ENCODE data around the gene NPAT.

The NPAT gene

DNA sequence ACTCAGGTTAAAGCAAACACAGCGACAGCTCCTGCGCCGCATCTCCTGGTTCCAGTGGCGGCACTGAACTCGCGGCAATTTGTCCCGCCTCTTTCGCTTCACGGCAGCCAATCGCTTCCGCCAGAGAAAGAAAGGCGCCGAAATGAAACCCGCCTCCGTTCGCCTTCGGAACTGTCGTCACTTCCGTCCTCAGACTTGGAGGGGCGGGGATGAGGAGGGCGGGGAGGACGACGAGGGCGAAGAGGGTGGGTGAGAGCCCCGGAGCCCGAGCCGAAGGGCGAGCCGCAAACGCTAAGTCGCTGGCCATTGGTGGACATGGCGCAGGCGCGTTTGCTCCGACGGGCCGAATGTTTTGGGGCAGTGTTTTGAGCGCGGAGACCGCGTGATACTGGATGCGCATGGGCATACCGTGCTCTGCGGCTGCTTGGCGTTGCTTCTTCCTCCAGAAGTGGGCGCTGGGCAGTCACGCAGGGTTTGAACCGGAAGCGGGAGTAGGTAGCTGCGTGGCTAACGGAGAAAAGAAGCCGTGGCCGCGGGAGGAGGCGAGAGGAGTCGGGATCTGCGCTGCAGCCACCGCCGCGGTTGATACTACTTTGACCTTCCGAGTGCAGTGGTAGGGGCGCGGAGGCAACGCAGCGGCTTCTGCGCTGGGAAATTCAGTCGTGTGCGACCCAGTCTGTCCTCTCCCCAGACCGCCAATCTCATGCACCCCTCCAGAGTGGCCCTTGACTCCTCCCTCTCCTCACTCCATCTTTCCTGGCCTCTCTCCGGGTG, at the start of gene NPAT, which contains the start of gene ATM:
Gene NPAT (minus strand): TSS at position 65 of the 774 bp plus-strand sequence. CDS start 102 bp downstream, outside the sequence.
Gene ATM (plus strand): TSS at position 494 of the 774 bp plus-strand sequence. CDS start 4,558 bp downstream, outside the sequence.
- peak; percentile 98 for DNase-seq (ENCODE audit: low read depth)

DNA sequence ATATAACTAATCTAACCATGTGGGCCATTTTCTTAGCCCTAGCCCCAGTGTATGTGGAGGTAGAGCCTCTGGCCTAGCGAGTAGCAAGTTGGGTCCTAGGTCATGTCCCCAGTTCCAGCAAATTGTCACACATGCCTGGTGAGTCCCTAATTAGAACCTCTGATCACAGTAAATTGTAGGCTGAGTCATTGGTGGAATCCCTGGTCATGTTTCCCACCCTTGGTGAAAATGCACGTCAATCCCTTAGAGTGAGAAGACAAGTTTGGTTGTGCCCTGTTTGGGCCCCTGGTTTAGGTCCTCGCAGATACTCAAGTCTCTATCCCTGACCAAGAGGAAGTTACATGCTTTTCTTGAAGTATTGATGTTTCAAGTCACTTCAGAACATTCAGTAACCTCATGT, 47.1 kb upstream of the NPAT start:
- no peak for DNase-seq (ENCODE audit: low read depth)

DNA sequence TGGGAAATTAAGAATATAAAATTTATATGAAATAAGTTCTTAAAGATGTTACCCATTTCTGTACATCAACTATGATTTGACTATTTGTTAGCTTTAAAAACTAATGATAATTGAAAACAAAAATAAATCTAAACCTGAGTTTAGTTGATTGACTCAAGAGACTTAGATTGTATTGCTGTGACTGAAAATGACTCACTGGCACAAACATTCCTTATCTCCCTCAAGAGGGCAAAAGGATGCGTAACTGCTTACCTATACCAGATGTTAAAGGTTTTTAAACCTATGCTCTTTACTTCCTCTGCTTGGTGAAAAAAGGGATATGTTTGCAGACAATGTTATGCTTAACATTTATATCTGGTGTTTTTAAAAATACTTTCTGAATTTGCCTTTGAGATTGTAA, 30.7 kb upstream of the NPAT start:
- no peak for DNase-seq (ENCODE audit: low read depth)

DNA sequence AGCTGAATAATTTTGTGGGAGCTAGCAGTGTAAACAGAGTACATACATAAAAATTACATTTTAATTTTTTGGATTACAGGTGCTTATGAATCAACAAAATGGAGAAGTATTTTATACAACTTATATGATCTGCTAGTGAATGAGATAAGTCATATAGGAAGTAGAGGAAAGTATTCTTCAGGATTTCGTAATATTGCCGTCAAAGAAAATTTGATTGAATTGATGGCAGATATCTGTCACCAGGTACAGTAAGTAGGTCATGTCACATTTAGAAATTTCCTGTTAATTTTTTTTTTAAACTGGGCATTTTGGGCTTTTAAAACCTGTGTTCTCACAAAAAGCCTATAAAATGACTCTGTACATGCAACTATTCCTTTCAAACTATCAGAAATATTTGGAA, 24.4 kb upstream of the NPAT start:
- DNase-seq (ENCODE audit: low read depth): no peak

DNA sequence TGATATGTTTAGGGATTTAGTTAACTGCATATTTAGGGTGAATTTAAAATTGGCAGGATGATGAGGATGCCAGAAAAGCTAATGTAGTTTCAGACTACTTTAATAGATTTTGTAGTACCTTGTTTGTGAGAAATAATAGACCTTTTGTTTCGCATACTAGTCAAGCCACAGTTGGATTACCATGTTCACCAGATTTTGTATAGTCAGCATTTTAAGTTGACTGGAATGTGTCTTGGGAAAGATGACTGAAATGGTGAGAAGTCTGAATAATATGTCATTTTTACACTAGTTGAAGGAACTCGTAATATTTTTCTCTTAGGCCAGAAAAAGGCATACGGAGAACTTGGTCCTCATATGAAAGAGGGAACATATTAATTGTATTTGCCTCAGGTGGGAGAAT, 23.9 kb upstream of the NPAT start:
- no peak for DNase-seq (ENCODE audit: low read depth)

DNA sequence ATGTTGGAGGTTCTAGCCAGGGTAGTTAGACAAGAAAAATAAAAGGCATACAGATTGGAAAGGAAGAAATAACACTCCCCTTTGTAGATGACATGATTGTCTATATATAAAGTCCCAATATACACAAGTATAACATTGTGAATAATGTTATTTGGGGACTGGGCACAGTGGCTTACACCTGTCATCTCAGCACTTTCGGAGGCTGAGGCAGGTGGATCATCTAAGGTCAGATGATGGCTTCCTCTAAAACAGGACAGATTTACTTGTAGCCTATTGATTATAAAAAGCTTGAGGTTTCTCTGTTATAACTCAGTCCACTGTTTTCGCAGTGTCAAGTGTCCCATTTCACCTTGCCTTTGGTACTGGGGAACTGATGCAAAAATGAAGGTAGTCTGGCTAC, 20.0 kb upstream of the NPAT start:
- no peak for DNase-seq (ENCODE audit: low read depth)

DNA sequence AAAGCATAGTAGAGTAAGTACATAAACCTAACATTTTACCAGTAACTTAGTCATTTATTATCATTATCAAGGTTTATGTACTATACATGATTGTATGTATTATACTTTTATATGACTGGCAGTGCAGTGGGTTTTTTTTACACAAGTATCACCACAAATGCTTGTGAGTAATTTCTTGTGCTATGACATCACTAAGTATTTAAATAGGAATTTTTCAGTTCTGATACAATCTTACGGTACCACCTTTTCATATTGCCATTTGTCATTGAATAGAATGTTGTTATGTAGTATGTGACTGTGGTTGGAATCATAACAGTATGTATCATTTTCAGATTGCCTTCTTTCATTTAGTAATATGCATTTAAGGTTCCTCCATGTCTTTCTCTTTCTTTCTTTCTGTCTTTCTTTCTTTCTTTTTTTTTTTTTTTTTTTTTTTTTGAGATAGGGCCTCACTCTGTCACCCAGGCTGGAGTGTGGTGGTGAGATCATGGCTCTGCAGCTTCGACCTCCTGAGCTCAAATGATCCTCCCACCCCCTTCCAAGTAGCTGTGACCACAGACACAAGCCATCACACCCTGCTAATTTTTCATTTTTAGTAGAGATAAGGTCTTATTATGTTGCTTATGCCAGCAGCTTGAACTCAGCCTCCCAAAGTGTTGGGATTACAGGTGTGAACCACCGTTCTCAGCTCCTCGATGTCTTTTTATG, 19.0 kb upstream of the NPAT start:
- DNase-seq (ENCODE audit: low read depth): no peak

DNA sequence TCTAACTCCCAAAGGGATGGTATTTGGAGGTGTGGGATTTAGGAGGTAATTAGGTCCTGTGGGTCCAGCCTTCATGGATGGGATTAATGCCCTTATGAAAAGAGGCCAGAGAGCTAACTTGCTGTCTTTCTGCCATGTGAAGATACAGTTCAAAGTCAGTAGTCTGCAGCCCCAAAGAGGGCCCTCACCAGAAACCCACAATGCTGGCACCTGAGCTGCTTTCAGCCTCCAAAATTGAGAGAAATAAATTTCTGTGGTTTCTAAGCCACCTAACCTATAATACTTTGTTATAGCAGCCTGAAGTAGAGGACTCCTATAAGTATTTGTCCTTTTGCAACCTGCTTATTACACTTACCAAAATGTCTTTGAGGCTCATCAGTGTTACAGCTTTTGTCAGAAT, 16.6 kb upstream of the NPAT start:
- DNase-seq (ENCODE audit: low read depth): no peak

DNA sequence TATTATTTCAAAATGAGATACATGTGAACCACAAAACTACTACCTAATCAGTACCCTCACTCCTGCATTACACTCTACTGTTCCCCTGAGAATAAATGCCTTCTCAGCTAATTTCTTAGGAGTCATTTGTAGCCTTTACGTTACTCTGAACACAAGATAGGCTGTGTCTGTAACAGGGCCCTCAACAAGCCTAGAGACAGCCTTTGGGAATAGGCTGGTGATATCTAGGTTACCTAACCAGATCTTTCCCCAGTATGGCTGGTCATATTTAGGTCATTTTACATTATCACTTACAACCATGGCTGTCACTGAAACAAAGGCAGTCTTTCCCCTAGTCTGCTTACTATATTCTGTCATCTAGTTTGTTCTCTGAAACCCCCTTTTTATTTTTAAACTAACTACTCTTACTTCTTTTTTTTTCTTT, 14.6 kb upstream of the NPAT start:
- DNase-seq (ENCODE audit: low read depth): no peak

DNA sequence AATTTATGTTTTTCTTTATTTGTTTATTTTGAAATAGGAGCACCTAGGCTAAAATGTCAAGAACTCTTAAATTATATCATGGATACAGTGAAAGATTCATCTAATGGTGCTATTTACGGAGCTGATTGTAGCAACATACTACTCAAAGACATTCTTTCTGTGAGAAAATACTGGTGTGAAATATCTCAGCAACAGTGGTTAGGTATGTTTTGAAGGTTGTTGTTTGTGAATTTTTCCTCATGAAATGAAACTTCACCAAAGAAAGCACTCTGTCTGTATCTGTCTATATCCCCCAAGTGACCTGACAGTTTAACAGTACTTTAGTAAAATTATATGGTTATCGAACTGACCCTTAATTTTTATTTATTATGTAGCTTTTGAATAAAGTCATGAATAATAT, 13.2 kb upstream of the NPAT start:
- no peak for DNase-seq (ENCODE audit: low read depth)

DNA sequence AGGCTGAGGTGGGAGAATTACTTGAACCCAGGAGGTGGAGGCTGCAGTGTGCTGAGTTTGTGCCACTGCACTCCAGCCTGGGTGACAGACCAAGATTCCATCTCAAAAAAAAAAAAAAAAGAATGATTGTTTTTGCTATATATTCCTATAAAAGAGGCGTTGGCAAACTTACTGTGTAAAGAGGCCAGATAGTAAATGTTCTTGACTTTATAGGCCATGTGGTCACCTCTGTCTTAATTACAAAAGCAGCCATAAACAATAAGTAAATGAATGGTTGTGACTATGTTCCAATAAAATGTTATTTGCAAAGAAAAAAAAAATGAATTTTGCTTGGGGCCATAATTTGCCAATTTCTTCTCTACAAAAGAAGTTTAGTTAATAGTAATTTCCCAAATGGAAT, 12.8 kb upstream of the NPAT start:
- no peak for DNase-seq (ENCODE audit: low read depth)

DNA sequence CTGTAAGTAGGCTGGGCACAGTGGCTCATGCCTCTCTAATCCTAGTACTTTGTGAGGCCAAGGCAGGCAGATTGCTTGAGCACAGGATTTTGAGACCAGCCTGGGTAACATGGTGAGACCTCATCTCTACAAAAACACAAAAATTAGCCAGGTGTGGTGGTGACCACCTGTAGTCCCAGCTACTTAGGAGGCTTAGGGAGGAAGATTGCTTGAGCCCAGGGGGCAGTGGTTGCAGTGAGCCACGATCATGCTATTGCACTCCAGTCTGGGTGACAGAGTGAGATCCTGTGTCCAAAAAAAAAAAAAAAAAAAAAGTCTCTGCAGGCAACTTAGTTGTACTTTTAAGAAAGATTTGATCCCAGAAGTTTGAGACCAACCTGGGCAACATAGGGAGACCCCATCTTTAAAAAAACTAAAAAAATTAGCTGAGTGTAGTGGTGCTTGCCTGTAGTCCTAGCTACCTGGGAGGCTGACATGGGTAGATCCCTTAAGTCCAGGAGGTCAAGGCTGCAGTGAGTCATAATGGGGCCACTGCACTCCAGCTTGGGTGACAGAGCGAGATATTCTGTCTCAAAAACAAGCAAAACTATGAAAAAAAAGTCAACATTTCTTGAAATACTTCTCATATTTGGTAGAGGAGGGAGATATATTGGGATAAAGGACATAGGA, 11.0 kb upstream of the NPAT start:
- DNase-seq (ENCODE audit: low read depth): no peak

DNA sequence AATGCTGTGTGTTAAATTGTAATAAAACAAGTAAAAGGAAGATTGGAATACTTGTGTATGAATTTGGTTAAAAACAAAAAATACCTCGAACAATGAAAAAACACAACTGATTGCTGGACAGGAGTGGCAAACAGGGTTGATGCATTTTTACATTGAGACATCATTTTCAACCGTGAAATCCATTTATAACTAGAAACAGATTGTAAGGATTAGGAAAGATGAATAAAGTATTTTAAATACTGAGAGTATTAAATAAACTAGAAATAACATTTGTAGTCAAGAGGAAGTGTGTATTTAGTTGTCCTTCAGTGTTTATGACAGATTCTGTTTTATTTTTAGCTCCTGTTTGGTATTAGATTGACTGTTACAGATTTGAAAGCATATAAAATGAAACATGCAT, 5.8 kb upstream of the NPAT start:
- DNase-seq (ENCODE audit: low read depth): no peak

DNA sequence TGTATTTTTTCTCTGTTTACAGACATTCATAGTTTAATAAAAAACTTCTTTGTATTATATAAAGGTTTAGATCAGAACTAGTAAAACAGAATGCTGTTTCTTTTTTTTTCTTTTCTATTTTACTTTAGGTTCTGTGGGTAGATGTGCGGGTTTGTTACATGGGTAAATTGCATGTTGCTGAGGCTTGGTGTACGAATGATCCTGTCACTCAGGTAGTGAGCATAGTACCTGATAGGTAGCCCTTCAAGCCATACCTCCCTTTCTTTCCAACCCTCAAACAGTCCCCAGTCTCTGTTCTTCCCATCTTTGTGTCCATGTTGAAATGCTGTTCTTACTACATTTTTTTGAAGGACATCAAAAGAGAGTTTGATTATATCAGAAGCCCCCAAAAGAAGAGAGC, 3.6 kb upstream of the NPAT start:
- no peak for DNase-seq (ENCODE audit: low read depth)

DNA sequence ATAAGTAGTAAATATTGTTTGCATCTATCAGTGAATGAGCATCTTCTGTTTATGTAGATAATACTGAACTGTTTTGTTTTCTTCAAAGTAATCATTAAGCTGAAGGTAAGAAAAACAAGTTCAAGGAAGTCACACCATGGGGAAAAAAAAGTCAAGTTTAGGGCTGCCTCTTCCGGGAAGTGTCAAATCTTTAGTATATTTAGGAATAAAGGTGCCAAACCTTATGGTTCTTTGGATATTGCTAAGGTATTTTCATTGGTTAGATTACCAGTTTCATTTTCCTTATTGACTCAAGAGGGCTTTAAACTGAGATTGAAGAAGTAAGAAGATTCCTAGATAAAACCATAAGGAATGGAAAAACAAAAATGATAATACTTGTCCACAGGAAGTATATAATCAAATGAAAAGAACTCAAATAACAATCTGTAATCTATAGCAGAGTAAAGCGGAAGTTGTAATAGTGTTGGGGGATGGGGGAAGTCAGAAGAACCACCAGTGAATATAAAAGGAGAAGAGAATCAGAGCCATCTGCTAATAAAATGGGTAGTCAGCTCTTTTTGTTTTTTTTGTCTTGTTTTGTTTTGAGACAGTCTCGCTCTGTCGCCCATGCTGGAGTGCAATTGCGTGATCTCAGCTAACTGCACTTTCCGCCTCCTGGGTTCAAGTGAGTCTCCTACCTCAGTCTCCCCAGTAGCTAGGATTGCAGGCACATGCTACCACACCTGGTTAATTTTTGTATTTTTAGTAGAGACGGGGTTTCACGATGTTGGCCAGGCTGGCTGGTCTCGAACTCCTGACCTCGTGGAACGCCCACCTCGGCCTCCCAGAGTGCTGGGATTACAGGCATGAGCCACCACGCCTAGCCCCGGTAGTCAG, 2.7 kb upstream of the NPAT start:
- no peak for DNase-seq (ENCODE audit: low read depth)

DNA sequence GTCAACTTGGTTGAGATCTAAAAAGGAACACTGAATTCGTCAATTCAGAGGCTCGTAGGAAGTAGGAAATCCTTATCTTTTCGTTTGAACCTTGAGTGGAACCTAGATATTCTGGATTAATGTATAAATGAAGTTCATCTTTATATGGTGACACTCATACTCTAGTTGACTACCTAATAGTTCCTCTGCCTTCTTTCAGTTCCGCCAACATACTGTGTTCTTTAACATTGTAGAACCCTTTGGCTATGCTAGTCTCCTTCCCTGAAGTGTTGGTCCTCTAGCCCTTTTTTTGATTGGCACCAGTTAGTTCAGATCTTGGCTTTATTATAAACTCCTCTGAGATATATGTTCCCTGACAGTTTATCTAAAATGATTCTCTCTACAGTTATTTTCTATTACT, 1.9 kb upstream of the NPAT start:
- no peak for DNase-seq (ENCODE audit: low read depth)

DNA sequence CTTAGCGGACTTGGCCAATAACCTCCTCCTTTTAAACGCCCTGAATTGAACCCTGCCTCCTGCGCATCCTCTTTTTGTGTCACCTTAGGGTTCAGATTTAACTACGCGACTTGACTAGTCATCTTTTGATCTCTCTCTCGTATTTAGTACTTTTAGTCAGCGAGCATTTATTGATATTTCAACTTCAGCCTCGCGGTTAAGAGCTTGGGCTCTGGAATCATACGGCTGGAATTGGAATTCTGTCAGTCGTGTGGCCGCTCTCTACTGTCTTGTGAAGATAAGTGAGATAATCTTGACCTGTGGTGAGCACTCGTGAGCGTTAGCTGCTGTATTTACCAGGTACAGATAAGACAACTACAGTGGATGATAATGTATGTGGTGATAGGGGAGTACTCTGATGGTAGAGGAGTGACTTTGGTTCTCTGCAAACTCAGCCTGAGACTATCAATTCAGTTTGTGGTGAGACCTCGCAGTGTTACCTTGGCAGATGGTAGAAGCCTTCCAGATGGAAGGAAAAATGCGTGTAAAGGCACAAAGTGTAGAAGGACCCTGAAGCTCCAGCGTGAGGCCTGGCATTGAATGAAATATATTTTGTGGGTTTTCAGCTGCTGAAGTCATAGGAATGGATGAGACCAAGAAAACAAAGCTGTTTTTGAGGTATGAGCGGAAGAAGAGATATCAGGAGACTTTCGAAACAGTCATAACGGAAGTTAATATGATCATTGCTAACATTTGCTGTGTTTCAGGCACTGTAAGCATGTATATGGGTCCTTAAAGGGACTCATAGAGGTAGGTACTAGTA, 1.1 kb upstream of the NPAT start:
- no peak for DNase-seq (ENCODE audit: low read depth)

DNA sequence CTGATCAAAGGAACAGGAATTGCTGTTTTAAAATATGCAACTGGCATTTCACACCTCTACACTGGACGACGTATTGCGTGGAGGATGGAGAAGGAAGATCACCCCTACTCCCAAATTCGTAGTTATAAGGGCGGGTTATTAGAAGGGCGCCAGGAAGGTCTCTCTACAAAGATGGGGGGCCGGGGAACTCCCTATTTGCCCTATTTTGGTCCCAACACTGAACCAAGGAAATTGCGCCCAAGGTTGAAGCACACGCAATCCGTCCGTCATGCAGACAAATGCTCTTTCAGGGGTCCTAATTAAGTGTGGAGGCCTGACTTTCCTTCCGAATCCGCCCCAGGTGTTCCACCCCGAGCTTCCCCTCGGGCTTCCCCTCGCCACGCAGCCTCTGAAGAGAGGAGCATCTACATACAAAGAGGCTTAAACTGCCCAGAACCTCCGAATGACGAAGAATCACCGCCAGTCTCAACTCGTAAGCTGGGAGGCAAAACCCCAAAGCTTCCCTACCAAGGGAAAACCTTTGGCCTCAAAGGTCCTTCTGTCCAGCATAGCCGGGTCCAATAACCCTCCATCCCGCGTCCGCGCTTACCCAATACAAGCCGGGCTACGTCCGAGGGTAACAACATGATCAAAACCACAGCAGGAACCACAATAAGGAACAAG, 396 bp downstream of the NPAT start:
- DNase-seq (ENCODE audit: low read depth): no peak

DNA sequence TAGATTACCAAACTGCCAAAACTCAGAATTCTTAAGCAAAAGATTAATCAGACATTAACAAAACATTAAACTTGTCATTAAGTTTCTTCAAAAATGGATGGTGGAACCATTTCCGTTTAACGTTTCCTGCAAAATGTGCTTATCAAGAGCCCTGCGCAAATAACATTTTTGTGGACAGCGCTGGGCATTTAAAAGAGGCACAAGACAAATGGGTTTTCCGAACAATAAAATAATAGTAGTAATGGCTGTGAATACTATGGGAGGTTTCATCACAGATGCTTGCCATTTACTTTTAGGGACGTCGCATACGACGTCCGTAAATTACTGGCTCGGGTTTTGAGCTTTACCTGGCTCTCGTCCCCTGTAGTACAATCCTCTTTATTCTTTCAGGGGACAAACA, 1.1 kb downstream of the NPAT start:
- no peak for DNase-seq (ENCODE audit: low read depth)

DNA sequence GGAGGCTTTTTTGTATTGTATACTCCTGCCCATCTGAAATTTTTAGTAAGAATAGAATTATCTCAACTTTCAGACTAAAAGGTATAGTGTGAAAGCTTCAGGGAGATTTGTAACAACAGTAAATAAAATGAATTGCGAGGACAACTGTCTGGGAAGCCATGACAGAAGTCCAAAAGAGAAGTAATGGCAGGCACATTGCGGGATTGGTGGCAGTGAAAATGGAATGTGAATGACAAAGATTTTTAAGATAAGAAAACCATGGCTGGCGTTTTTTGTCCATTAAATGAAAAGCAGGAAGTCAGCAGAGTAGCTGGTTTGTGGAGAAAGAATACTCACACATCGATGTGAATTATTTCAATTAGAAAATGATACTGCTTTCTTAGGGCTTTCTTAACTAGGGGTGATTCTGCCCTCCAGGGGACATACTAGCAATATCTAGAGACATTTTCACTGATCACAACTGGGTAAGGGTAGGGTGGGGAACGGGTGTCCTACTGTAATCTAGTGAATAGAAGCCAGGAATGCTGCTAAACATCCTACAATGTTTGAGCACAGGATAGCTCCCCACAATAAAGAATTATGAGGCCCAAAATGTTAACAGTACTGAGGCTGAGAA, 1.6 kb downstream of the NPAT start:
- no peak for DNase-seq (ENCODE audit: low read depth)

Data from fibroblast of the conjunctiva (primary cell).